GM21360 (cell line): Measurements from ENCODE around the gene SLCO4A1.

Source experiments
- ATAC-seq: cut with Tn5 transposase; IDR thresholded peaks from one replicate; pipeline ENCODE4 v1.9.1; 2021; ENCODE audit warnings: mild to moderate bottlenecking, moderate library complexity; ENCODE audit not compliant: unreplicated experiment

The SLCO4A1 gene

GRCh38 chr20:62663145-62664018 lies 21.1 kb downstream of the SLCO4A1 start:
- no peak for ATAC-seq

- no peak for ATAC-seq
Observed at GRCh38 chr20:62664019-62664971, 22.0 kb downstream of the SLCO4A1 start.

GRCh38 chr20:62665153-62665754 lies 23.0 kb downstream of the SLCO4A1 start:
- ATAC-seq: no peak

DNA sequence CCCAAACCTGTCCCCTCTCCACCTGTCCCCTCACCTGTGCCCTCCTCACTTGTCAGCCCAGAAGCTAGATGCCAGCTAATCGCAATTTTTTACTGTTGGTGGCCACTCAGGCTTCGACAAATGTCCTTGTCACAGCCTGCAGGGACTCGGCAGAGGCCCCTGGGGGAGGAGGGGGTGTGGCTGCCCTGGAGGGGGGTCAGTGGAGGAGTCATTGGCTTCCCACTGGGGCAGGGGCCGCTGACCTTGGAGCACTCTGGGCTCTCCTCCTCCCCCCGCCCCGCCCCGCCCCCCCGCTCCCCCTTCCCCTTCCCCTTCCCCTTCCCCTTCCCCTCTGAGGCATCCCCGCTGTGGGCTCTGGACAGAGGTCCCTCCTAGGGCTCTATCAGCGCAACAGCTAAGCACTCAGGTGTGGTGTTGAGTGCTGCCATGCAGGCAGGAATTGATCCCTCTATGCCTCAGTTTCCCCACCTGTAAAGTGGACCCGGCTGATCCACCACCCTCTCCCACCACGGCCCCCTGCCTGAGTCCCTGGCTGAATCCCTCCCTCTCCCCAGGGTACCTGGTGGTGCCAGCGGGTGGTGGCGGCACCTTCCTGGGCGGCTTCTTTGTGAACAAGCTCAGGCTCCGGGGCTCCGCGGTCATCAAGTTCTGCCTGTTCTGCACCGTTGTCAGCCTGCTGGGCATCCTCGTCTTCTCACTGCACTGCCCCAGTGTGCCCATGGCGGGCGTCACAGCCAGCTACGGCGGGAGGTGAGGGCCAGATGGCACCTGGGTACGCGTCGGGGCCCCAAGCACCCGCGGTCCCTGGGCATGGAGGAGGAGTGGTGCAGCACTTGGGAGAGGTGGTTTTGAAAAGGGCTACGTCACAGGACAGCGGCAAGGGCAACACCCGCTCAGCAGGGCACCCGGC lies 23.8 kb downstream of the SLCO4A1 start:
- no peak for ATAC-seq

GRCh38 chr20:62666736-62667529 lies 24.6 kb downstream of the SLCO4A1 start:
- ATAC-seq: no peak

DNA sequence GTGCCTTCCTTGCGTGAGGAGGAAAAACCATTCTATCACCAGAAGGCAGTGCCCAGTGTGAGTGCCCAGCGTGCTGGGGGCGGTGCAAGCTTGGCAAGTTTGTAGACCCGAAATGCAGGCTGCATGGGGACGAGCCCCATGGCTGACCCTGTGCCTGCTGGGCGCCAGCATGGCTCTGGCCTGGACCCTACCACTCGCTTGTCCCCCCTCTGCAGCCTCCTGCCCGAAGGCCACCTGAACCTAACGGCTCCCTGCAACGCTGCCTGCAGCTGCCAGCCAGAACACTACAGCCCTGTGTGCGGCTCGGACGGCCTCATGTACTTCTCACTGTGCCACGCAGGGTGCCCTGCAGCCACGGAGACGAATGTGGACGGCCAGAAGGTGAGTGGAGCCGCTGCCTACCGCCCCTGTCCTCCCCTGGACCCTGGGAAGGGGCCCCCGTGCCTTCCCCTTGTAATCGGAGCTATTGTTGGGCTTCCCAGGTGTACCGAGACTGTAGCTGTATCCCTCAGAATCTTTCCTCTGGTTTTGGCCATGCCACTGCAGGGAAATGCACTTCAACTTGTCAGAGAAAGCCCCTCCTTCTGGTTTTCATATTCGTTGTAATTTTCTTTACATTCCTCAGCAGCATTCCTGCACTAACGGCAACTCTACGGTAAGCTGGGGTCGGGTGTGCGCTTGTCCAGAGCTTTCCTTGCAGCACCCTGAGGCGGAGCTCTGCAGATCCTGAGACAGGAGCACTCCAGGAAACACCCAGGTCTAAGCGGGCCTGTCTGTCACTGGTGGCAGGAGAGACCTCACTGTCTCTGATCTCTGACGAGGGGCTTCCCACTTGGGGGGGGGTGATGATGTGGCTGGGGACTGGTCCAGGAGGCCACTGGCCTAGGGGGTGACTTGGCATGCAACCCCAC lies 25.5 kb downstream of the SLCO4A1 start:
- no peak for ATAC-seq

GRCh38 chr20:62668441-62669027 lies 26.2 kb downstream of the SLCO4A1 start:
- no peak for ATAC-seq

GRCh38 chr20:62669249-62669648 lies 26.9 kb downstream of the SLCO4A1 start:
- no peak for ATAC-seq

GRCh38 chr20:62670156-62670555 lies 27.9 kb downstream of the SLCO4A1 start:
- ATAC-seq: no peak

- no peak for ATAC-seq
Observed at GRCh38 chr20:62670998-62671397, 28.7 kb downstream of the SLCO4A1 start.

DNA sequence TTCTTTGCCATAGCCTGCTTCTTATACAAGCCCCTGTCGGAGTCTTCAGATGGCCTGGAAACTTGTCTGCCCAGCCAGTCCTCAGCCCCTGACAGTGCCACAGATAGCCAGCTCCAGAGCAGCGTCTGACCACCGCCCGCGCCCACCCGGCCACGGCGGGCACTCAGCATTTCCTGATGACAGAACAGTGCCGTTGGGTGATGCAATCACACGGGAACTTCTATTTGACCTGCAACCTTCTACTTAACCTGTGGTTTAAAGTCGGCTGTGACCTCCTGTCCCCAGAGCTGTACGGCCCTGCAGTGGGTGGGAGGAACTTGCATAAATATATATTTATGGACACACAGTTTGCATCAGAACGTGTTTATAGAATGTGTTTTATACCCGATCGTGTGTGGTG lies 29.5 kb downstream of the SLCO4A1 start:
- ATAC-seq: no peak

- ATAC-seq: no peak
Observed at GRCh38 chr20:62674370-62674769, 32.1 kb downstream of the SLCO4A1 start.

DNA sequence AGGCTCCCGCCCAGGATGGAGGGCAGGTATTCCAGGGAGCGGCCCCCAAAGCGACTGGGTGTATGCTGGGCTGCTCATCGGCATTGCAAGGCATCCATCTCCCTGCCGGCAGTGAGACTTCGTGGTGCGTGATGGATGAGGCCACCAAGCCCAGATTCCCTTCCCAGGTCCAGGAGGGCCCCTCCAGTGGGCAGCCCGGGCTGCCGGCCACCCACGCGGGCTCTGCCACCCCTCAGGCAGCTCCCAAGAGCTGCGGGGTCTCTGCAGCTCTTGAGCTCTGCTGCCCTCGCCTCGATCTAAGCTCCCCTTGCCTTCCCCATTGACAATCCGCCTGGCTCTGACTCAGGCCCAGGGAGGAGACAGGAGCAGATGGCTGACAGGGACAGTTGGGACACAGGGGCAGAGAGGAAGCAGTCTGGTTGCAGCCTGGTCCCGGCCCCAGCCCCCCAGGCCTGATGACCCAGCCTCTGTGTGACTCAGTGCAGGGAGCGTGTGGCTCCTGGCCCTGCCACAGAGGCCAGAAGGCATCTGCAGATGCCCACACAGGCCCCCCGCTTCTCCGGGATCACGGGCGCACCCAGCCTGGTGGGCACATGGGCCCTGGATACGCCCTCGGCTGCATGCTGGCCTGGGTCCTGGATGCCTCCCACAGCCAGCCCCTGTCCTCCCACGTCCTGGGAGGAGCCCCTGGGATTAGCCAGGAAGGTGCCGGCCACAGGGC lies 33.0 kb downstream of the SLCO4A1 start:
- ATAC-seq: no peak

DNA sequence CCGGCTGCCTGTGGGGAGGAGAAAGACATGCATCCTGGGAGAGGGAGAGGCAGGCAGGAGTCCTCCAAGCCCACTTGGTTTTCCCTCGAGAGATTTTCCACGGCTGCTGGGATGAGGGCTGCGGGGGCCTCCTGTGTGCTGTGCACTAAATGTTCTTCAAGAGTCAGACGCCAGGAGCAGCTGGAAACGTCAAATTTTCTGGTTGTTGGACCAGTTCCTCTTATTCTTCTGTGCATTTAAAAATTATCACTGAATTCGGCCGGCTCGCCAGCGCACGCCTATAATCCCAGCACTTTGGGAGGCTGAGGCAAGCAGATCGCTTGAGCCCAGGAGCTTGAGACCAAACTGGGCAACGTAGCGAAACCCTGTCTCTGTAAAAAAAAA lies 33.6 kb downstream of the SLCO4A1 start:
- no peak for ATAC-seq

- no peak for ATAC-seq
Observed at GRCh38 chr20:62676976-62677375, 34.7 kb downstream of the SLCO4A1 start.

- ATAC-seq: no peak
Observed at GRCh38 chr20:62677678-62678077, 35.4 kb downstream of the SLCO4A1 start.

DNA sequence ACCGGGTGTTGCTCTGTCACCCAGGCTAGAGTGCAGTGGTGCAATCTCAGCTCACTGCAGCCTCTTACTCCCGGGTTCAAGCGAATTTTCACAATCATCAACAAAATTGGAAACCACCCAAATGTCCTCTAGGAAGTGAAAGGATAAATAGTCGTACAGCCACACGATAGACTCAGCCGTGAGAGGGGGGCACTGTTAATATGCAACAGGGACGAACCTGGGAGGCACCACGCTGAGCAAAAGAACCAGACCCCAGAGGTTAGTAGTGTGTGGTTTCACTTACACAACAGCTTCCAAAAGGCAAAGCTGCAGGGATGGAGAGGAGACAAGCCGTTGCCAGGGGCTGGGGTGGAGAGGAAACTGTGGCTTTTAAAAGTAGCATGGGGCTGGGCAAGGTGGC lies 36.2 kb downstream of the SLCO4A1 start:
- ATAC-seq: no peak
